Neural progenitor cell (in vitro differentiated cells): ENCODE measurements around the gene APBB2.

Experiments used
- CTCF ChIP-seq: fragments of 200-600 bp; sonication (generic); IDR thresholded peaks from 2 replicates; pipeline ENCODE4 v1.5.1; 2017; ENCODE audit warnings: antibody characterized with exemption, mild to moderate bottlenecking
- EZH2 ChIP-seq: fragments of 200-600 bp; sonication (generic); IDR thresholded peaks from 2 replicates; pipeline ENCODE4 v1.6.1; 2017; ENCODE audit warnings: antibody characterized with exemption, mild to moderate bottlenecking, moderate library complexity
- EZH2phosphoT487 ChIP-seq: fragments of 200-600 bp; sonication (generic); IDR thresholded peaks from 2 replicates; pipeline ENCODE4 v1.6.1; 2017; ENCODE audit warnings: antibody characterized with exemption

- TF ChIP-seq CTCF (no peak), EZH2 (no peak), EZH2phosphoT487 (no peak)
Observed at GRCh38 chr4:41133454-41134018, 80.8 kb downstream of the APBB2 start.
